Activated CD8-positive, alpha-beta memory T cell treated with anti-CD3 and anti-CD28 coated beads, Interleukin-2, amount 10 ng/mL, durations not matched to agents 7 days and 5 days (primary cell): Measurements from ENCODE around the gene EFCAB7. TPM values are rescaled to one million over a fixed set of nuclear protein-coding genes. Genes with fewer than 3 reads are reported as not detected.

Source experiments
- ATAC-seq: fragments of 150-1000 bp; cut with Tn5 transposase; one replicate; pipeline ENCODE4 v1.10.0; 2021; ENCODE audit warnings: moderate library complexity
- CTCF ChIA-PET: fragments of 350-600 bp; sonication (Branson Sonifier 250); formaldehyde crosslinking; loops from one replicate; lab custom pipeline; 2021; ENCODE audit warnings: antibody characterized with exemption; lab: Charles Lee
- DNase-seq: peaks from one replicate; pipeline ENCODE4 v3.0.0-alpha.2; 2020
- H3K27ac Mint-ChIP-seq: one replicate; pipeline ENCODE4 v1.8.0; 2021; ENCODE audit warnings: mild to moderate bottlenecking, mixed read lengths
- H3K27me3 Mint-ChIP-seq: one replicate; pipeline ENCODE4 v1.8.0; 2021; ENCODE audit warnings: mixed read lengths
- H3K36me3 Mint-ChIP-seq: one replicate; pipeline ENCODE4 v1.8.0; 2021; ENCODE audit warnings: mild to moderate bottlenecking, mixed read lengths
- H3K4me1 Mint-ChIP-seq: one replicate; pipeline ENCODE4 v1.8.0; 2021; ENCODE audit warnings: mixed read lengths
- H3K4me3 Mint-ChIP-seq: one replicate; pipeline ENCODE4 v1.8.0; 2021; ENCODE audit warnings: mild to moderate bottlenecking, moderate library complexity, mixed read lengths
- H3K9me3 Mint-ChIP-seq: one replicate; pipeline ENCODE4 v1.8.0; 2022; ENCODE audit warnings: low read depth, mixed read lengths
- total RNA-seq, 2 experiments: library from RNA; stranded (reverse); gene quantifications; one replicate each; pipeline ENCODE4 v1.2.3, GENCODE V29; 2021

EFCAB7 gene
- total RNA-seq, 2 experiments from 2014 or later: 5.4 to 6.3 TPM

GRCh38 chr1:63523738-63524137 is 413 bp downstream of the EFCAB7 start:
- ATAC-seq: peak; percentile 34

DNA sequence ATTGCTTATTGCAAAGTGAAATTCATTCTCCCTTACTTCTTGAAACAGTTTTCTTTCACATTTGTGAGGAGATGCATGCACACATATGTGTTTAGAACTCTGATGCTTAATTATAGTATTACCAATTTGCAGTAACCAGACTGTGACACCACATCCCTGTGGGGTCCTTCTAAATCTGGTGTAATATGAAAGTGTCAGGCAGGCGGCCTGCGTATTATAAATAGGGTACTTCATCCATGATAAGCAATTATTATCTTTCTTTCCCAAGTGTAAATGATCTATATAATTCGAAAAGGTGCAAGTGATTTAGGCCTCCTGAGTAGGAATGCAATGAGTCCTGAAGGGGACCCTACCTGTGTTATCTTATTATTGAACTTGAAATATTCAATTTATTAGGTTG is 876 bp downstream of the EFCAB7 start:
- H3K27ac Mint-ChIP-seq: peak overlapping the region; percentile 97

More at GRCh38 chr1:63523738-63524137, 413 bp downstream of the EFCAB7 start:
- Mint-ChIP-seq H3K9me3 (no peaks in the 10 kb centered on the region), H3K4me3 (peak overlapping the region; percentile 95), H3K4me1 (peaks cover 34% of the 10 kb centered on the region), H3K36me3 (no peaks in the 10 kb centered on the region), H3K27me3 (no peaks in the 10 kb centered on the region), H3K27ac (peak overlapping the region; percentile 97)
- CTCF ChIA-PET: interaction anchor here (1.1 kb wide), 1 partner anchor 14 kb away, joined by 6 read pairs; no protein-coding TSS in a partner anchor
- no peak for DNase-seq

GRCh38 chr1:63532727-63533126 is 9.4 kb downstream of the EFCAB7 start:
- DNase-seq (no peak), ATAC-seq (no peak)
- no peak overlapping the region for H3K4me3 Mint-ChIP-seq
- no peaks in the 10 kb centered on the region for H3K4me1 Mint-ChIP-seq
- CTCF ChIA-PET: interaction anchor here (0.9 kb wide), 1 partner anchor 11 kb away, joined by 3 read pairs; no protein-coding TSS in a partner anchor
- H3K27me3 Mint-ChIP-seq: no peaks in the 10 kb centered on the region
- no peaks in the 10 kb centered on the region for H3K9me3 Mint-ChIP-seq
- peaks cover 5% of the 10 kb centered on the region for H3K36me3 Mint-ChIP-seq
- no peak overlapping the region for H3K27ac Mint-ChIP-seq

More for the DNA sequence above, 876 bp downstream of the EFCAB7 start:
- H3K4me1 Mint-ChIP-seq: peaks cover 34% of the 10 kb centered on the region
- peak overlapping the region; percentile 95 for H3K4me3 Mint-ChIP-seq
- DNase-seq (no peak), ATAC-seq (no peak)
- H3K9me3 Mint-ChIP-seq: no peaks in the 10 kb centered on the region
- H3K36me3 Mint-ChIP-seq: no peaks in the 10 kb centered on the region
- H3K27me3 Mint-ChIP-seq: no peaks in the 10 kb centered on the region
- CTCF ChIA-PET: no interaction called here

DNA sequence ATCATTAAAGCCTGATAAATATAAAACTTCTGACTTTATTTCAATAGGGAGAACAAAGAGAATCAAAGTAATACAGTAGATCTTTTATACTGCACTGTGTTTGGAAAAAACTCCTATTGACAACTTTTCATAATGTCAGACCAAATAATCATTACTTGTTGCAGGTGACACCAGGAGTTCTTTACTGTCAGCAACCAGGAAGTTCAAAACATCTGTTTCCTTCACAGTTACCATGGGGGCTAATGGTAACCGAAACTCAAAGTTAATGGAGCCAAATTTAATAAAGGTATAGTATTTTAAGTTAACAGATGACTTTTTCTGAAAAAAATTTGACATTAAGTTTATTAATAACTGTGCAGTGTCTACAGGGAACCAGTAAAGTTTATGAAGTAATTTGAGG is 10.6 kb downstream of the EFCAB7 start:
- H3K9me3 Mint-ChIP-seq: no peaks in the 10 kb centered on the region
- H3K36me3 Mint-ChIP-seq: peaks cover 5% of the 10 kb centered on the region
- CTCF ChIA-PET: no interaction called here
- H3K4me1 Mint-ChIP-seq: no peaks in the 10 kb centered on the region
- ATAC-seq (no peak), DNase-seq (no peak)
- H3K4me3 Mint-ChIP-seq: no peak overlapping the region
- H3K27me3 Mint-ChIP-seq: no peaks in the 10 kb centered on the region
- no peak overlapping the region for H3K27ac Mint-ChIP-seq

GRCh38 chr1:63534406-63534805 is 11.1 kb downstream of the EFCAB7 start:
- DNase-seq (no peak), ATAC-seq (no peak)
- Mint-ChIP-seq H3K9me3 (no peaks in the 10 kb centered on the region), H3K4me3 (no peak overlapping the region), H3K27ac (no peak overlapping the region), H3K27me3 (no peaks in the 10 kb centered on the region), H3K4me1 (no peaks in the 10 kb centered on the region), H3K36me3 (peaks cover 5% of the 10 kb centered on the region)
- CTCF ChIA-PET: no interaction called here

DNA sequence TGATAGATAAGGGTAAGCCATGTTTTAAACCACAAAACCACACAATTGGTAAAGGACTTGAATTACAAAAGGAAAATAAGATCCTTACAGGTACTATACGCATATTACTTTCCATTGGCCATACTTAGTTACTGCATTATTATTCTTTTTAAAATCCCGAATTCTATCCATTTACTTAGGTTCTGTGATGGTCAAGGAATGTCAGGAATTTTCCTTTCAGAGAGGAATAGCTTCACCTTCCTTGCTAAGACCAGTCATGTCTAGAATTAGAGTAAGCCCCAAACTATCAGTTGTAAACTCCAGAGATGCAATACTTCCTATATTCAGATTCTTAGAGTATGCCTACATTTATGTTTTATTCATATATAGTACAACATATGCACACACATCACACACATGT is 13.7 kb downstream of the EFCAB7 start:
- CTCF ChIA-PET: interaction anchor here (1.3 to 4.3 kb wide), 6 partner anchors 12 to 213 kb away, joined by 3 to 27 read pairs (median 7); partner anchors contain the start of genes EFCAB7 and ITGB3BP
- Mint-ChIP-seq H3K27me3 (no peaks in the 10 kb centered on the region), H3K36me3 (peaks cover 5% of the 10 kb centered on the region), H3K9me3 (no peaks in the 10 kb centered on the region), H3K27ac (no peak overlapping the region), H3K4me3 (no peak overlapping the region), H3K4me1 (no peaks in the 10 kb centered on the region)
- ATAC-seq (no peak), DNase-seq (no peak)

DNA sequence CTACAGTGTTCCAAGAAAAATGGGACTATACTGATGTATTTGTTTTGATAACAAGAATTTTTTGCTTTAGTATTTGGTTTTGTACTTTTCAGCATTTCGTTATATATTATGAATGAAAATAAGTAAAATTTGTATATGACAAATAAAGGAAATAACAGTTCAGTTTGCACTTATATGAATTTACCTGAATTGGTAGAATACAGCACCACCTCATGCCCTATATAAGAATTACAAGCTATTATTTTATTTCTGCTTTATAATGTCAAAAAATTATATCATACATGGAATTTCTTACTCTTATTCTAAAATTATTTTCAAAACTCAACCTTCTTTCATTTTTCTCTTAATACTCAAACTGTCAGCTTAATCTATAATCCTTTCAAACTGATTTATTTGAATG is 14.6 kb downstream of the EFCAB7 start:
- peaks cover 5% of the 10 kb centered on the region for H3K36me3 Mint-ChIP-seq
- H3K9me3 Mint-ChIP-seq: no peaks in the 10 kb centered on the region
- DNase-seq (no peak), ATAC-seq (no peak)
- CTCF ChIA-PET: interaction anchor here (0.5 to 4.3 kb wide), 10 partner anchors 11 to 214 kb away, joined by 3 to 27 read pairs (median 4); partner anchors contain the start of genes ALG6, EFCAB7 and ITGB3BP
- H3K27ac Mint-ChIP-seq: no peak overlapping the region
- no peaks in the 10 kb centered on the region for H3K27me3 Mint-ChIP-seq
- no peak overlapping the region for H3K4me3 Mint-ChIP-seq
- no peaks in the 10 kb centered on the region for H3K4me1 Mint-ChIP-seq

DNA sequence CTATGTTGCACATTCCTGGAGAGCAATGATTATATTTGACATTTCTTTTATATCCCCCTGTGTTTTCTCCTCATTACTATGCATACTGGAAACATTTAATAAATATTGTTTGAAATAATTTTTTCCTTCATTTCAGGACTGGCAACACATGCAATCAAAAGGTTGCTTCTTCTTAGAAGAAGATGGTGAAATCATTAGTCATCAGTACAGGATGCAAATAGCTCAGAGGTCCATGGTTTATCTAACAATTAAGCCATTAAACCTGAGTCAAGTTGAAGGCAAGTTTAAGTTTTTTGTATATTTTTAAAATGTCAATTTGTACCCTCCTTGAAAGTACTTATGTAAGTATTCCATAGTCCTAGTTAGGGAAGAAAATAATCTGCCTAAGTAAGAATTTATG is 22.5 kb downstream of the EFCAB7 start:
- Mint-ChIP-seq H3K9me3 (no peaks in the 10 kb centered on the region), H3K27ac (no peak overlapping the region), H3K4me3 (no peak overlapping the region), H3K27me3 (no peaks in the 10 kb centered on the region), H3K4me1 (no peaks in the 10 kb centered on the region), H3K36me3 (peaks cover 3% of the 10 kb centered on the region)
- CTCF ChIA-PET: no interaction called here
- no peak for DNase-seq
- no peak for ATAC-seq

- peaks cover 3% of the 10 kb centered on the region for H3K36me3 Mint-ChIP-seq
- H3K27ac Mint-ChIP-seq: no peak overlapping the region
- H3K4me3 Mint-ChIP-seq: no peak overlapping the region
- H3K27me3 Mint-ChIP-seq: no peaks in the 10 kb centered on the region
- ATAC-seq: no peak
- DNase-seq: no peak
- no peaks in the 10 kb centered on the region for H3K4me1 Mint-ChIP-seq
- CTCF ChIA-PET: no interaction called here
- H3K9me3 Mint-ChIP-seq: no peaks in the 10 kb centered on the region
These were observed 24.4 kb downstream of the EFCAB7 start for GRCh38 chr1:63547621-63548294.

DNA sequence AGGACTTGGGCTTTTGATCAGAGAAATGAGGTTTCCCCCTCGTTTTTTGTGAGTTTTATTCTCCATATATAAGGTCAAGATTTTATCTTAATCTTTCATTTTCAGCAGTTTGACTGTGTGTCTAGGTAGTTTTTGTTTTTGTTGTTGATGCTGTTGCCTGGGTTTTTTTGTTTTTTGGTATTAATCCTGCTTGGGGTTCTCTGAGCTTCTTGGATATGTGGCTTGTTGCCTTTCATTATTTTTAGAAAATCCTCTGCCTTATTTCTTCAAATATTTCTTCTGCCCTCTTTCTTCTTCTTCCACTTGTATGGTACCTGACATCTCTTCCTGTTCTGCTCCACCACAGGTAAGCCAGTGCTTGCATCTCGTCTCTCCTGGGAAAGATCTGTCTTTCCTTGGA is 25.0 kb downstream of the EFCAB7 start:
- Mint-ChIP-seq H3K27me3 (no peaks in the 10 kb centered on the region), H3K4me1 (no peaks in the 10 kb centered on the region), H3K27ac (no peak overlapping the region), H3K4me3 (no peak overlapping the region), H3K36me3 (peaks cover 3% of the 10 kb centered on the region), H3K9me3 (no peaks in the 10 kb centered on the region)
- DNase-seq (no peak), ATAC-seq (no peak)
- CTCF ChIA-PET: interaction anchor here (0.8 kb wide), 1 partner anchor 10 kb away, joined by 3 read pairs; no protein-coding TSS in a partner anchor

DNA sequence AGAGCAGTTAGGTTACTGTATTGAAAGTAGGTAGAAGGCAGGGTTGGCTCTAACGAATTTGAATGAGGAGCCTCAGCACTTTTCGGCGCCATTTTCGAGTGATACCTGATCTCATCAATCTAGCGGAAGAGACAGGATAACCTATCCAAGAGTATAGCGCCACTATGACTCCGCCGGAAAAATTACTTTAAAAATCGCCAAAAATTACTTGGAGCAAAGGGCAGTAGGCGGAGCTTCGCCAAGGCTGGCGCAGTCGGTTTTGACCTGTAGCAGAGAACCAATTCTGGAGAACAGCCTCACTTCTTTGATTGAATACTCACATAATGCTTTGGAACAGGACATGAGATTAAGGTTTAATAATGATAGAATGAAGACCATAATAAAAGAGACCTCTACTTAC is 25.6 kb downstream of the EFCAB7 start:
- no peaks in the 10 kb centered on the region for H3K9me3 Mint-ChIP-seq
- CTCF ChIA-PET: interaction anchor here (0.7 to 0.8 kb wide), 2 partner anchors 11 kb away, joined by 3 read pairs; no protein-coding TSS in a partner anchor
- no peak for DNase-seq
- no peaks in the 10 kb centered on the region for H3K27me3 Mint-ChIP-seq
- ATAC-seq: no peak
- H3K4me1 Mint-ChIP-seq: no peaks in the 10 kb centered on the region
- no peak overlapping the region for H3K27ac Mint-ChIP-seq
- H3K36me3 Mint-ChIP-seq: peaks cover 3% of the 10 kb centered on the region
- no peak overlapping the region for H3K4me3 Mint-ChIP-seq

DNA sequence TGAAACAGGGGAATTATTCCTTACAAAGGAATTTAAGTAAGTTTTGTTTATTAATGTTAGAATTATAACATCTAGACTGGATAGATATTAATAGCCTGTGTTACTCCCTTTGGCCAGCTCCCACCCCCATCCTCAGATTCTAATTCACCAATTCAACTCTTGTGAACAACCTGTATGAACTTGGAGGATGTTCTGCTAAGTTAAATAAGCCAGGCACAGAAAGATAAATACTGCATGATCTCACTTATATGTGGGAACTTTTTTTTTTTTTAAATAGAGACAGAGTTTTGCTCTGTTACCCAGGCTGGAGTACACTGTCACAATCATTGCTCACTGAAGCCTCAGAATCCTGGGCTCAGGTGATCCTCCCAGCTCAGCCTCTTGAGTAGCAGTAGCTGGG is 32.2 kb downstream of the EFCAB7 start:
- no peak for DNase-seq
- no peak overlapping the region for H3K4me3 Mint-ChIP-seq
- CTCF ChIA-PET: interaction anchor here (2.2 kb wide), 1 partner anchor 17 kb away, joined by 13 read pairs; no protein-coding TSS in a partner anchor
- H3K36me3 Mint-ChIP-seq: peaks cover 2% of the 10 kb centered on the region
- no peak for ATAC-seq
- peaks cover 4% of the 10 kb centered on the region for H3K4me1 Mint-ChIP-seq
- no peaks in the 10 kb centered on the region for H3K27me3 Mint-ChIP-seq
- H3K27ac Mint-ChIP-seq: no peak overlapping the region
- H3K9me3 Mint-ChIP-seq: no peaks in the 10 kb centered on the region

GRCh38 chr1:63557365-63557987 is 34.2 kb downstream of the EFCAB7 start:
- ATAC-seq (no peak), DNase-seq (peak; percentile 42)

More at GRCh38 chr1:63557365-63557987, 34.2 kb downstream of the EFCAB7 start:
- no peak overlapping the region for H3K4me3 Mint-ChIP-seq
- H3K4me1 Mint-ChIP-seq: peaks cover 4% of the 10 kb centered on the region
- H3K27me3 Mint-ChIP-seq: no peaks in the 10 kb centered on the region
- CTCF ChIA-PET: no interaction called here
- peaks cover 2% of the 10 kb centered on the region for H3K36me3 Mint-ChIP-seq
- H3K9me3 Mint-ChIP-seq: no peaks in the 10 kb centered on the region
- no peak overlapping the region for H3K27ac Mint-ChIP-seq
